Adrenal gland (tissue), 12 donors: Measurements from ENCODE around the gene ZNF454. TPM values are rescaled to one million over a fixed set of nuclear protein-coding genes. Genes with fewer than 3 reads are reported as not detected.
A peak's percentile ranks its signal among the peaks of the same experiment; 100 is the strongest.

Experiments
- DNase-seq, 7 donors: peaks; one replicate each; pipeline ENCODE4 v3.0.0-alpha.2; 2019 to 2020
- H3K27ac ChIP-seq, 5 donors: fragments of 200-600 bp; sonication (generic) in 4 of 5; 1 replicate in 3 of 5; 2 replicates in 2 of 5; pipeline versions ENCODE4 v1.5.1 to v1.8.0; 2016 to 2020; ENCODE audit warnings: mild to moderate bottlenecking in 1 of 5
- H3K27me3 ChIP-seq: fragments of 200-600 bp; 2 replicates; pipeline ENCODE4 v1.8.0; 2021
- H3K36me3 ChIP-seq, 2 donors: fragments of 200-600 bp; replicated peaks in 1 of 2; 1 replicate in 1 of 2; 2 replicates in 1 of 2; pipeline versions ENCODE4 v1.5.1 to v1.8.0; 2018 to 2022
- H3K4me1 ChIP-seq, 2 donors: fragments of 200-600 bp; replicated peaks in 1 of 2; 1 replicate in 1 of 2; 2 replicates in 1 of 2; pipeline versions ENCODE4 v1.5.1 to v1.8.0; 2018 to 2021
- H3K4me3 ChIP-seq, 4 donors: fragments of 200-600 bp; sonication (generic) in 3 of 4; one replicate each; pipeline ENCODE4 v1.5.1; 2016 to 2018
- H3K9me3 ChIP-seq, 3 donors: fragments of 200-600 bp; sonication (generic) in 1 of 3; replicated peaks in 1 of 3; 1 replicate in 2 of 3; 2 replicates in 1 of 3; pipeline versions ENCODE4 v1.5.1 to v1.8.0; 2016 to 2021
- POLR2A ChIP-seq, 2 donors: fragments of 450-650 bp; IDR thresholded peaks; one replicate each; pipeline ENCODE4 v1.6.1; 2017; ENCODE audit warnings: antibody characterized with exemption in 2 of 2, mild to moderate bottlenecking in 2 of 2, moderate library complexity in 1 of 2
- WGBS, 4 donors: extraction: QIAGEN DNeasy Blood & Tissue Kit in 2 of 4; methylation state at CpG; one replicate each; pipeline versions ENCODE4 v1.1.5 to v1.1.7; 2013 to 2017; 5-methylcytosine and 5-hydroxymethylcytosine counted together
- intact Hi-C, 2 donors: fragments of 100-400 bp; cut with DNase I; formaldehyde crosslinking; loops; one replicate each; pipeline versions ENCODE4 v1.14.1 to v1.15.0; 2022 to 2023
- polyA plus RNA-seq, 3 donors: library from polyadenylated mRNA; stranded (reverse); fragments of 200-250 nt in 2 of 3; fragments of 350-450 nt in 1 of 3; fragmentation: Illumina TruSeq in 1 of 3; extraction: RNeasy Lipid Tissue Mini Kit (QIAGEN cat#74804) in 1 of 3; gene quantifications; one replicate each; pipeline ENCODE4 v1.2.3, GENCODE V29; 2013 to 2014
- total RNA-seq, 9 donors: library from RNA; depleted of rRNA in 4 of 9; stranded (reverse); fragments of >200 nt in 4 of 9; fragments of 120-200 nt in 1 of 9; fragmentation: NEBNext Ultra II Directional in 1 of 9; extraction: Animal tissue kit (Norgen Biotek cat#: 25700) in 1 of 9; gene quantifications; one replicate each; pipeline versions ENCODE4 v1.1.0 to v1.2.4, GENCODE V29; 2013 to 2023
- TF ChIP-seq, protein P1 (sequence below), 6 experiments: fragments of 450-650 bp in 4 of 6; fragments of 200-600 bp in 2 of 6; sonication (generic) in 1 of 6; IDR thresholded peaks; 1 replicate in 5 of 6; 2 replicates in 1 of 6; pipeline versions ENCODE4 v1.5.1 to v1.8.0; 2016 to 2021; ENCODE audit warnings: antibody characterized with exemption in 6 of 6, mild to moderate bottlenecking in 2 of 6, moderate library complexity in 1 of 6
- donor health status: healthy with polysubstance abuse.
- donor health status: Bipolar disorder and iron deficiency.
- donor health status: DM: yes; HTN: yes; CAD: no.
- donor health status: DM: no; HTN: no; CAD: no.
- donor health status: DM: no; HTN: no; CAD: no.
- donor health status: DM: yes; HTN: yes; CAD: no.

Gene ZNF454
- total and polyA plus RNA-seq, 12 donors, result 0.54 to 2.2 (median 1.2) TPM

DNA sequence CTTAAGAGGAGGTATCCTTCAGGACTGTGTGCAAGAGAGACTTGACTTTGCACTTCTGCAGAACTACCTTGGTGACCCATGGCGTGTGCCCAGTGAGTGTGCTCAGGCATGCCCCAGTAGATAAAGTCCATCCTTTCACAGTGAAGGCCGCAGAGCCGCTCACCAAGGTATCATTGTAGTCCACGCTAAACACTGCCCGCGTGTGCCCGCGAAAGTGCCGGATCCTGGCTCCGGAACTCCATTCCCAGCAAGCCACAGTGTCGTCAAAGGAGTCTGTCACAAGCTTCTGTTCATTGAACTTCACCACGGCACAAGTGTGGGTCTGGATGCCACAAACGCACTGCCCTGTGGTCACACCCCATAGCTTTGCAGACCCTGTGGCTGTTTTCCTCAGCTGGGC lies 57.4 kb downstream of the ZNF454 start:
- DNase-seq, result peak in 1 of 7 donors; percentile 11
- intact Hi-C loops, result no loop called here
- 85 to 94% (median 92%) methylated on average over 12 to 13 of the region's 13 CpGs for WGBS, 4 donors
- Histone ChIP-seq H3K9me3 (no peaks in the 10 kb centered on the region), H3K27ac (no peak overlapping the region), H3K4me3 (no peak overlapping the region), H3K27me3 (peaks cover 10% of the 10 kb centered on the region), H3K4me1 (no peaks in the 10 kb centered on the region), H3K36me3 (no peaks in the 10 kb centered on the region)
- TF ChIP-seq, protein P1, sequence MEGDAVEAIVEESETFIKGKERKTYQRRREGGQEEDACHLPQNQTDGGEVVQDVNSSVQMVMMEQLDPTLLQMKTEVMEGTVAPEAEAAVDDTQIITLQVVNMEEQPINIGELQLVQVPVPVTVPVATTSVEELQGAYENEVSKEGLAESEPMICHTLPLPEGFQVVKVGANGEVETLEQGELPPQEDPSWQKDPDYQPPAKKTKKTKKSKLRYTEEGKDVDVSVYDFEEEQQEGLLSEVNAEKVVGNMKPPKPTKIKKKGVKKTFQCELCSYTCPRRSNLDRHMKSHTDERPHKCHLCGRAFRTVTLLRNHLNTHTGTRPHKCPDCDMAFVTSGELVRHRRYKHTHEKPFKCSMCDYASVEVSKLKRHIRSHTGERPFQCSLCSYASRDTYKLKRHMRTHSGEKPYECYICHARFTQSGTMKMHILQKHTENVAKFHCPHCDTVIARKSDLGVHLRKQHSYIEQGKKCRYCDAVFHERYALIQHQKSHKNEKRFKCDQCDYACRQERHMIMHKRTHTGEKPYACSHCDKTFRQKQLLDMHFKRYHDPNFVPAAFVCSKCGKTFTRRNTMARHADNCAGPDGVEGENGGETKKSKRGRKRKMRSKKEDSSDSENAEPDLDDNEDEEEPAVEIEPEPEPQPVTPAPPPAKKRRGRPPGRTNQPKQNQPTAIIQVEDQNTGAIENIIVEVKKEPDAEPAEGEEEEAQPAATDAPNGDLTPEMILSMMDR (IDR thresholded peaks at IDR 0.05), result no peak
- TF ChIP-seq POLR2A (IDR thresholded peaks at IDR 0.05), result no peak

- TF ChIP-seq POLR2A (IDR thresholded peaks at IDR 0.05), result no peak
- TF ChIP-seq, protein P1 (IDR thresholded peaks at IDR 0.05), result no peak
- Histone ChIP-seq H3K4me3 (no peak overlapping the region), H3K4me1 (no peaks in the 10 kb centered on the region), H3K27ac (no peak overlapping the region), H3K9me3 (peaks cover 0 to 7% (median 0%) of the 10 kb centered on the region in 3 donors), H3K27me3 (no peaks in the 10 kb centered on the region), H3K36me3 (no peaks in the 10 kb centered on the region)
- intact Hi-C loops, result no loop called here
- no peak for DNase-seq
- 64 to 89% (median 73%) methylated on average over 2 of the region's 2 CpGs for WGBS, 4 donors
Measured at GRCh38 chr5:179006564-179006963, 65.6 kb downstream of the ZNF454 start.

GRCh38 chr5:179008667-179009066 lies 67.7 kb downstream of the ZNF454 start:
- Histone ChIP-seq H3K9me3 (peaks cover 0 to 7% (median 0%) of the 10 kb centered on the region in 3 donors), H3K4me3 (no peak overlapping the region), H3K4me1 (no peaks in the 10 kb centered on the region), H3K27me3 (no peaks in the 10 kb centered on the region), H3K27ac (no peak overlapping the region), H3K36me3 (no peaks in the 10 kb centered on the region)
- WGBS, 4 donors, result 19 to 38% (median 24%) methylated on average over 1 of the region's 1 CpG
- TF ChIP-seq, protein P1 (IDR thresholded peaks at IDR 0.05), result peak in 1 of 6 experiments; percentile 17
- no peak for TF ChIP-seq POLR2A (IDR thresholded peaks at IDR 0.05)
- intact Hi-C loops, result no loop called here
- no peak for DNase-seq

Other genes with a start within 250 kb of the ZNF454 start
- 1 to 10 TPM; 3.1 to 9.2 (median 5.6) TPM for gene ZNF354A, start 210.5 kb upstream of the ZNF454 start, total RNA-seq
- 10 to 100 TPM in 2 of 3 donors, 1 to 10 TPM in 1; 8.5 to 18.7 (median 10.6) TPM for gene ZNF354A, start 210.5 kb upstream of the ZNF454 start, polyA plus RNA-seq
- 10 to 100 TPM in 5 of 9 donors, 1 to 10 TPM in 4; 2.7 to 14.8 (median 12.0) TPM for gene ZNF354B, start 81.2 kb upstream of the ZNF454 start, total RNA-seq
- 10 to 100 TPM in 2 of 3 donors, 1 to 10 TPM in 1; 8.1 to 20.9 (median 16.8) TPM for gene ZNF354B, start 81.2 kb upstream of the ZNF454 start, polyA plus RNA-seq
- gene ZFP2, start 45.3 kb upstream of the ZNF454 start, total RNA-seq, result 1 to 10 TPM in 3 of 9 donors, under 1 TPM in 6; 0.18 to 3.6 (median 0.69) TPM
- gene ZFP2, start 45.3 kb upstream of the ZNF454 start, polyA plus RNA-seq, result 1 to 10 TPM; 1.7 to 5.6 (median 2.2) TPM
- not detected for gene GRM6, start 54.1 kb downstream of the ZNF454 start, total RNA-seq
- gene GRM6, start 54.1 kb downstream of the ZNF454 start, polyA plus RNA-seq, result under 1 TPM in 2 of 3 donors, not detected in 1; under 0.01 to 0.08 TPM
- 1 to 10 TPM in 8 of 9 donors, under 1 TPM in 1; 0.24 to 5.2 (median 3.4) TPM for gene ZNF879, start 82.6 kb downstream of the ZNF454 start, total RNA-seq
- gene ZNF879, start 82.6 kb downstream of the ZNF454 start, polyA plus RNA-seq, result 1 to 10 TPM; 1.8 to 3.8 (median 2.8) TPM
- gene ZNF354C, start 119.2 kb downstream of the ZNF454 start, total RNA-seq, result 1 to 10 TPM; 1.4 to 7.7 (median 3.7) TPM
- 1 to 10 TPM; 1.6 to 3.4 (median 1.6) TPM for gene ZNF354C, start 119.2 kb downstream of the ZNF454 start, polyA plus RNA-seq